ENCODE measurements around the gene GMPPA. TPM values are rescaled to one million over a fixed set of nuclear protein-coding genes. Genes with fewer than 3 reads are reported as not detected.
A peak's percentile ranks its signal among the peaks of the same experiment; 100 is the strongest.

The GMPPA gene
- total RNA-seq, 1 experiment from 2014 or later, result 32.0 TPM

- Histone ChIP-seq H4K8ac (replicated peaks; ENCODE audit: insufficient read length, low read depth, low read length) (no peak overlapping the region), H3K79me1 (ENCODE audit: insufficient read depth, low read depth, low read length, poor library complexity, severe bottlenecking) (no peaks in the 10 kb centered on the region), H4K5ac (ENCODE audit: insufficient read length, low read depth, low read length) (no peak overlapping the region), H3T11ph (ENCODE audit: low read length) (no peak overlapping the region), H3K4me2 (ENCODE audit: insufficient read depth, insufficient read length, low read length) (no peak overlapping the region), H3K9me3 (ENCODE audit: control insufficient read depth, low read depth, low read length) (no peaks in the 10 kb centered on the region), H3K27ac (ENCODE audit: insufficient read length, low read depth, low read length) (no peak overlapping the region), H3K4me1 (ENCODE audit: insufficient read depth, low read length) (no peaks in the 10 kb centered on the region; the same call in 1 of the 2 replicates), H3K79me2 (ENCODE audit: insufficient read depth, low read length) (no peaks in the 10 kb centered on the region), H3K23ac (ENCODE audit: insufficient read length, low read depth, low read length) (no peak overlapping the region), H2BK20ac (ENCODE audit: low read depth, low read length, poor library complexity, severe bottlenecking) (no peak overlapping the region), H3K56ac (ENCODE audit: insufficient read length, low read depth, low read length) (no peak overlapping the region), H2BK15ac (ENCODE audit: low read depth, low read length) (no peak overlapping the region), H3K23me2 (ENCODE audit: insufficient read length, low read depth, low read length, poor library complexity, severe bottlenecking) (no peaks in the 10 kb centered on the region), H2BK5ac (ENCODE audit: insufficient read length, low read length) (no peak overlapping the region), H3K4ac (ENCODE audit: low read depth, low read length) (no peak overlapping the region), H2AFZ (ENCODE audit: low read length) (no peak overlapping the region), H2BK120ac (ENCODE audit: low read depth, low read length, poor library complexity, severe bottlenecking) (no peak overlapping the region), H3K9ac (ENCODE audit: extremely low read depth, insufficient read length, low read length) (no peak overlapping the region), H3K18ac (ENCODE audit: insufficient read length, low read depth, low read length) (no peak overlapping the region), H4K91ac (ENCODE audit: insufficient read length, low read depth, low read length) (no peak overlapping the region), H3K27me3 (ENCODE audit: insufficient read depth, low read length) (no peaks in the 10 kb centered on the region), H2BK12ac (ENCODE audit: insufficient read length, low read depth, low read length) (no peak overlapping the region), H4K20me1 (ENCODE audit: control insufficient read depth, insufficient read depth, insufficient read length) (no peaks in the 10 kb centered on the region), H2AK5ac (ENCODE audit: insufficient read length, low read length) (no peak overlapping the region), H3K14ac (ENCODE audit: insufficient read depth, low read length) (no peak overlapping the region)
- peak; percentile 50 for TF ChIP-seq CTCF (conservative IDR thresholded peaks at IDR 0.05)
- H3K9me3 Mint-ChIP-seq, result no peaks in the 10 kb centered on the region; a peak in 1 of 5 replicates
- no CpG with 5 or more reads among the region's 5 CpGs for WGBS (ENCODE audit: extremely low coverage, insufficient read length, low lambda C conversion rate)
- peaks cover 4% of the 10 kb centered on the region for H3K27me3 Mint-ChIP-seq (ENCODE audit: low read depth)
- no peak for DNase-seq
- no peak overlapping the region for H3K4me3 Mint-ChIP-seq
- H3K36me3 Mint-ChIP-seq (ENCODE audit: insufficient read depth in 1 of 3, low read depth in 3 of 3), result peaks cover 6 to 10% (median 6%) of the 10 kb centered on the region in 3 experiments
- H3K27ac Mint-ChIP-seq, result peak overlapping the region in 1 of 3 experiments; percentile 65; a peak in 1 of 7 replicates
- H3K4me1 Mint-ChIP-seq, result peaks cover 44 to 50% of the 10 kb centered on the region in 2 experiments
These were observed 40.8 kb upstream of the GMPPA start for GRCh38 chr2:219457784-219458369.
